GM10847 (cell line): ENCODE measurements around the gene TMEM150A.

Experiments used
- POLR2A ChIP-seq: IDR thresholded peaks from 2 replicates; pipeline ENCODE4 v1.6.1; 2011; ENCODE audit not compliant: insufficient read length; ENCODE audit errors: extremely low read depth

Gene TMEM150A

GRCh38 chr2:85621338-85621737 lies 18.8 kb upstream of the TMEM150A start:
- TF ChIP-seq POLR2A = no peak

- TF ChIP-seq POLR2A = no peak
These were observed 17.1 kb upstream of the TMEM150A start for GRCh38 chr2:85619617-85620016.

- TF ChIP-seq POLR2A = no peak
These were observed 12.9 kb upstream of the TMEM150A start for GRCh38 chr2:85615413-85615728.

GRCh38 chr2:85613717-85614515 lies 11.4 kb upstream of the TMEM150A start:
- TF ChIP-seq POLR2A = no peak

GRCh38 chr2:85611705-85612587 lies 9.4 kb upstream of the TMEM150A start, which contains the start of gene C2orf68:
TSS of gene C2orf68 (minus strand) at chr2:85612066. CDS start at chr2:85611984, 82 bp downstream.
- TF ChIP-seq POLR2A = peak; percentile 90

- TF ChIP-seq POLR2A = no peak
These were observed 8.8 kb upstream of the TMEM150A start for GRCh38 chr2:85611217-85611704.

GRCh38 chr2:85607268-85608215 lies 5.0 kb upstream of the TMEM150A start:
- no peak for TF ChIP-seq POLR2A

GRCh38 chr2:85606116-85606455 lies 3.6 kb upstream of the TMEM150A start:
- no peak for TF ChIP-seq POLR2A

GRCh38 chr2:85605406-85606115 lies 3.1 kb upstream of the TMEM150A start:
- TF ChIP-seq POLR2A = no peak

GRCh38 chr2:85604568-85605339 lies 2.3 kb upstream of the TMEM150A start:
- no peak for TF ChIP-seq POLR2A

- no peak for TF ChIP-seq POLR2A
These were observed 575 bp downstream of the TMEM150A start for GRCh38 chr2:85601771-85602475.

GRCh38 chr2:85600951-85601770 lies 1.3 kb downstream of the TMEM150A start:
- no peak for TF ChIP-seq POLR2A
